Stimulated activated effector memory CD8-positive, alpha-beta T cell treated with anti-CD3 and anti-CD28 coated beads, Interleukin-12 subunit alpha, Interleukin-12 subunit beta, amount 100 ng/mL, for 72 hours (primary cell): ENCODE measurements around the gene GBGT1.

ENCODE experiments used
- ATAC-seq: fragments of 150-1000 bp; cut with Tn5 transposase; 2 replicates; pipeline ENCODE4 v1.10.0; 2021
- DNase-seq, 2 donors: peaks; one replicate each; pipeline ENCODE4 v3.0.0; 2021 to 2022; ENCODE audit warnings: low spot score in 2 of 2
- H3K27ac Mint-ChIP-seq: one replicate; pipeline ENCODE4 v1.8.0; 2022; ENCODE audit warnings: mild to moderate bottlenecking, mixed read lengths
- H3K36me3 Mint-ChIP-seq: one replicate; pipeline ENCODE4 v1.8.0; 2022; ENCODE audit warnings: mild to moderate bottlenecking, mixed read lengths
- H3K4me1 Mint-ChIP-seq: one replicate; pipeline ENCODE4 v1.8.0; 2022; ENCODE audit warnings: mixed read lengths
- H3K4me3 Mint-ChIP-seq: one replicate; pipeline ENCODE4 v1.8.0; 2022; ENCODE audit warnings: mild to moderate bottlenecking, mixed read lengths
- H3K9me3 Mint-ChIP-seq: one replicate; pipeline ENCODE4 v1.8.0; 2022; ENCODE audit warnings: mixed read lengths

GBGT1 gene

DNA sequence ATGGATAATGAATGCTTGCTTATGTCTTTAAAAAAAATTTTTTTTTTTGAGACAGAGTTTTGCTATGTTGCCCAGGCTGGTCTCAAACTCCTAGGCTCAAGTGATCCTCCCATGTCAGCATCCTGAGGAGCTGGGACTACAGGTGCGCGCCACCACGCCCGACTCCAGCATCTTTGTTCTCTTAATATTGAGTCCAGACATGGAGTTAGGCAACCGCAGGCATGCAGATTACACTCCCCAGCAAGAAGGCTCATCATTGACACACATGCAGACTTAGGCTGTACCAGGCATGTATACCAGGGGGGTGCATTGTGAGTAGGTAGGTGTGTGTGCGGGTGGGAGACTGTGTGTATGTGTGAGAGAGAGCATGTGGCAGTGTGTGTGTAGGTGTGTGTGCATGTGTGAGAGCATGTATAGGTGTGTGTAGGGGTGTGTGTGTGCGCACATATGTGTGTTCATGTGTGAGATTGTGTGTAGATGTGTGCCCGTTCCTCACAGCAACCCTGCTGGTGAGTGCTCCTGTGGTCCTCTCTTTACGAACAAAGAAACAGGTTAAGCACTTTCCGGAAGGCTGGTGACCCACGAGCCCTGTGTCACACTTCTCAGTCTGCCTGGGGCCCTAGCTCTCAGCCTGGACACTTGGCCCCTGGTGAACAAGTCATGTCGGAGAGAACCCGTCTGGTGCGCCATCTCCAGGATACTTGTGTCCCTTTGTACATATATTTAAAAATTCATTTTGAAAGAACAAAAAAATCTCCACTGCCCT, 39.2 kb upstream of the GBGT1 start:
- Mint-ChIP-seq H3K9me3 (no peaks in the 10 kb centered on the region), H3K36me3 (no peaks in the 10 kb centered on the region), H3K27ac (no peak overlapping the region), H3K4me1 (peaks cover 8% of the 10 kb centered on the region), H3K4me3 (no peak overlapping the region)
- ATAC-seq (no peak), DNase-seq (no peak)

DNA sequence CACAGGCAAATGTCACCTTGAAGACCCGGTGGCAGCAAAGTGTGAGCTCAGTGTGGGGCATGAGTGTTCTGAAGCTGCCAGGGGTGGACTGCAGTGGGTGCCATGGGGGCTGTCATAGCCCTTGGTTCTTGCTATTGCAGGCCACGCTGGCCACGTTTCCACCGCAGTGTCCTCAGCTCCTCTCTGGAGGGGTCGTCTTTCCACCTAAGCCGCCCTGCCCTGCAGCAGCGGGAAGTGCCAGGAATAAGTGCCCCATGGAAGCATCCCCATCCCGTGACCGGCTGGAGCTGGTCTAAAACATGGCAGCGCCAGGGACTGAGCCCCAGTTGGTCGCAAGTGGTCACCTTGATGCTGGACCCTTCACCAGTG, 38.4 kb upstream of the GBGT1 start:
- H3K9me3 Mint-ChIP-seq = no peaks in the 10 kb centered on the region
- no peak overlapping the region for H3K4me3 Mint-ChIP-seq
- no peak overlapping the region for H3K27ac Mint-ChIP-seq
- no peaks in the 10 kb centered on the region for H3K36me3 Mint-ChIP-seq
- DNase-seq (no peak), ATAC-seq (no peak)
- peaks cover 8% of the 10 kb centered on the region for H3K4me1 Mint-ChIP-seq

DNA sequence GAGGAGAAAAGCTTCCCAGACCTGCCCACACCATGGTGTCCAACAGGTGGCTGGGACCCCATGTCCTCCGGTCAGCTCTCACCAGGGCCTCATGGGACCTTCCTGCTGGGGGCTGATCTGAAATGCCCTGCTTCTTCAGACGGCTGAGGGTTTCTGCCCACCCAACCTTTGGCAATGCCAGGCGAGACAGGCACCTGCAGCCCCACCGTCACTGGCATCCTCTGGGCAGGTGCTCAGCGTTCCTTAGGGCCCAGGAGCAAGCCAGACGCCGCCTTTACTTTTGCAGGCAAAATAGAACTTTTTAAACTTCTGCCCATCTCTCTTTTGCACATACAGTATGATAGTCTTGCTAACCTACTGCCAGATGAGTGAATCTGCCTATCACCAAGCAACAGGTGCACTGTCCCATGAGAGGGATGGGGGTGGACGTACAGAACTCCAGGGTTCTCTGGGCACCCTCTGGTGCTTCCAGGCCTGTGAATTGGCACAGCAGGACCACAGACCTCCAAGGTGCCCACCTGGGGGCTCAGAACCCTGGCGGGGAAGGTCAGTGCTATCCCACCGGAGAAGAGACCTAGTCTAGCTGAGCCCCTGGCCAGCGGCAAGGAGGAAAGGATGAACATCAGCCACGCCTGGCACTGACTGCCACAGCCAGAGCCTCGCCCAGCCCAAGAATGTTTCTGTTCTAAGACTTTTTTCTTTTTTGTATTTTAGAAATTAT, 37.9 kb upstream of the GBGT1 start:
- Mint-ChIP-seq H3K9me3 (no peaks in the 10 kb centered on the region), H3K27ac (no peak overlapping the region), H3K4me1 (peaks cover 8% of the 10 kb centered on the region), H3K36me3 (no peaks in the 10 kb centered on the region), H3K4me3 (no peak overlapping the region)
- DNase-seq (no peak), ATAC-seq (no peak)

DNA sequence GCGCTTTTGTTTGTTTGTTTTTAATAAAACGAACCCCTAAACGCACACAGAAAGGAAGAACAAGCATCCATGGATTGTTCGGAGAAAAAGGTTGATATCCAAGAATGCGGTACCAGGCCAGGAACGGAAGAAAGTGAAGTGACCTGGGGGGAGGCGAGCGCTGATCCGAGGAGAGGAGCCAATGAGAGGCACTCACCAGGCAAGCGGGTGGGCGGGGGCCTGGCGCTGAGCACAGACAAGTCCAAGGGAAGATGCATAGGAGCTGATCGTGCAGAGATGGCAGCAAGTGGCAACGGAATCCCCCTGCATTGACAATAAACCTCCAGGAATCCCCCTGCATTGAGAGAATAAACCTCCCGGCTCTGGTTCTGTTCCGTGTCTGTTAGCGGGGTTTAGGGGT, 36.9 kb upstream of the GBGT1 start:
- ATAC-seq (no peak), DNase-seq (no peak)
- Mint-ChIP-seq H3K27ac (no peak overlapping the region), H3K36me3 (no peaks in the 10 kb centered on the region), H3K9me3 (no peaks in the 10 kb centered on the region), H3K4me3 (no peak overlapping the region), H3K4me1 (peaks cover 8% of the 10 kb centered on the region)

DNA sequence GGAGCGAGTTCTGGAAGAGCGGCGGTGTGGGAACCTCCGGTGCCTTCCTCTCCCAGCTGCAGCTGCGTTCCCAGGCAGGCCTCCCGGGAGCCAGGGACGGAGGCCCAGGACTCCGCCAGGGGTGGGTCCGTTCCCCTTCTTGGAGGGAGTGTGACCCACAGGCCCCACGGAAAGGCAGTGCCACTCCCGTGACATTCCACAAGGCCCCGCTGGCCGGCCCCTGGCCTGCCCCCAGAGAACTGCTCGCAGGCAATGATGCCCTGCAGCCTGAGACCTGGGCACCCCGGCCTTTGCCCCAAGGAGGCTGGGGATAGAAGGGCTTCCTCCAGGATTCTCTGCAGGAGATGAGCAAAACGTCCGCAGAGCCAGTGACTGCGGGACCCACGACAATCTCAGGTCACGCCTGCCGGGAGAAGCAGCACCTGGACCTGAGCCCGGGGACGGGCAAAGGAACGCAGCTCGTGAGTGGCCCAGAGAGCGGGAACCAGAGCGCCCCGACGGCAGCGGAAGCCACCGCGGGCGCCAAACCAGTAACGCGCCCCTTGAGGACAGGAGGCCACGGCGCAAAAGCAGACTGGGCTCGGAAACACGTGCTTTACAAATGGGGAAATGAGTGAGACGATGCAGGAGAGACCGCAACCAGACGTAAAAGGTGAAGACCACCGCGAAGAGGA, 36.1 kb upstream of the GBGT1 start:
- peak overlapping the region; percentile 61 for H3K27ac Mint-ChIP-seq
- ATAC-seq (peak; percentile 72), DNase-seq (no peak)
- peak overlapping the region; percentile 52 for H3K4me3 Mint-ChIP-seq
- H3K4me1 Mint-ChIP-seq = peaks cover 8% of the 10 kb centered on the region
- no peaks in the 10 kb centered on the region for H3K36me3 Mint-ChIP-seq
- no peaks in the 10 kb centered on the region for H3K9me3 Mint-ChIP-seq

DNA sequence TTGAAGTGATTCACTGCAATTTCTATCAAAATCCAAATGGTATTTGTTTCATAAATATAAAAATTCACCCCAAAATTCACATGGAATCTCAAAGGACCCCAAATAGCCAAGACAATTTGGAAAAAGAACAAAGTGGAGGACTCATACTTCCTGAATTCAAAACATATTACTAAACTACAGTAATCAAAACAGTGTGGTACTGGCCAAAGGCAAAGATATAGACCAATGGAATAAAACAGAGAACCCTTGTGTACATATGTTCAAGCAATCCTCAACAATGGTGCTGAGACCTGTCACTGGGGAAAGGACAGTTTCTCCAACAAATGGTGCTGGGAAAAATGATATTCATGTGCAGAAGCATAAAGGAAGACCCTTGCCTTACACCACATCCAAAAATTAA, 31.3 kb upstream of the GBGT1 start:
- ATAC-seq = no peak
- H3K27ac Mint-ChIP-seq = no peak overlapping the region
- no peaks in the 10 kb centered on the region for H3K36me3 Mint-ChIP-seq
- no peaks in the 10 kb centered on the region for H3K9me3 Mint-ChIP-seq
- no peak for DNase-seq
- no peak overlapping the region for H3K4me3 Mint-ChIP-seq
- H3K4me1 Mint-ChIP-seq = peaks cover 3% of the 10 kb centered on the region

DNA sequence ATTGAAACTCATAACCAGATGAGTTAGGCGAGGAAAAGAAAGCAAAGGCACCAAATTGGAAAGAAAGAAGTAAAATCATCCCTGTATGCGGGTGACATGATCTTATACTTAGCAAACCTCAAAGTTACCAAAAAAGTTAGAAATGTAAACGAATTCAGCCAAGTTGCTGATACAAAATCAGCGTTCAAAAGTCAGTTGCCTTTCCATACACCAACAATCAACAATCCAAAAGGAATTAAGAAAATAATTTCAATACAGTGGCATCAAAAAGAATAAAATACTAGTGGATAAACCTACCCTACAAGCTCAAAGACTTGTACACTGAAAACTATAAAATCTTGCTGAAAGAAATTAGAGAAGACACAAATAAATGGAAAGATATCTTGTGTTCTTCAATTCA, 30.9 kb upstream of the GBGT1 start:
- no peaks in the 10 kb centered on the region for H3K4me1 Mint-ChIP-seq
- no peaks in the 10 kb centered on the region for H3K36me3 Mint-ChIP-seq
- DNase-seq (no peak), ATAC-seq (no peak)
- no peaks in the 10 kb centered on the region for H3K9me3 Mint-ChIP-seq
- no peak overlapping the region for H3K4me3 Mint-ChIP-seq
- H3K27ac Mint-ChIP-seq = no peak overlapping the region

DNA sequence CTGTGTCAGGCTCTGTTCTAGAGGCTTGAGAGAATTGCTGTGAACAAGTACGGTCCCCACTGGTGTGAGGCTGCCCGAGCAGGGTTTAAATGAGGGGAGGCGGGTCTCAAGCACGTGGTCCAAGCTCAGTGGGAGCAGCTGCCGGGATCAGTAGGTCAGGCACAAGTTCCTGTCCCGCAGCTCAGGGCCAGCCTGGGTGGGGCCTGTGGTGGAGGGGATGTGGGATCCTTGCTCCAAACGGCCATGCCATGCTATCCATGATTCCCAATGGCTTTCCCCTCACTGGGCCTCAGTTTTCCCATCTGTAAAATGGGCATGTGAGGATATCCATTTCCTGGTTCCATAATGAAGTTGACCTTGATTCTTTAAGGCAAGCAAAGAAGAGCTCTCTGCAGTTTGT, 28.3 kb upstream of the GBGT1 start:
- DNase-seq (no peak), ATAC-seq (no peak)
- Mint-ChIP-seq H3K36me3 (no peaks in the 10 kb centered on the region), H3K4me3 (no peak overlapping the region), H3K4me1 (no peaks in the 10 kb centered on the region), H3K9me3 (no peaks in the 10 kb centered on the region), H3K27ac (no peak overlapping the region)

DNA sequence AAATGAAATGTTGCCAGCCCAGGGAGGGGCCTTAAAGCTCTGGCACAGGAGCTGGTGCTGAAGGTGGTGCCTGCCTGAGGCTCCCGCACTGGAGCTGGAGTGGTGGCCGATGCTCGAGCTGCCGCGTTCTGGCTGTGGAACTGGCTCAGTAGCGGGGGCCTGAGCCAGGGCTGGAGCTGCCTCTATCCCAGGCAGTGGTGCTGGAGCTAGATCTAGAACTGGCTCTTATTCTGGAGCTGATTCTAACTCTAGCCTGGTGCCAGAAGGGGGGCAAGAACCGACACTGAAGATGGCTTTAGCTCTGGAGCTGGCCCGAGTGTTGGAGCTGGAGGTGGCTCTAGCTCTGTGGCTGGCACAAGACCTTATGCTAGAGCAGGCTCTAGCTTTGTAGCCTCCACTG, 26.1 kb upstream of the GBGT1 start:
- H3K9me3 Mint-ChIP-seq = no peaks in the 10 kb centered on the region
- H3K27ac Mint-ChIP-seq = no peak overlapping the region
- H3K4me3 Mint-ChIP-seq = no peak overlapping the region
- peaks cover 12% of the 10 kb centered on the region for H3K4me1 Mint-ChIP-seq
- H3K36me3 Mint-ChIP-seq = no peaks in the 10 kb centered on the region
- no peak for ATAC-seq
- no peak for DNase-seq

DNA sequence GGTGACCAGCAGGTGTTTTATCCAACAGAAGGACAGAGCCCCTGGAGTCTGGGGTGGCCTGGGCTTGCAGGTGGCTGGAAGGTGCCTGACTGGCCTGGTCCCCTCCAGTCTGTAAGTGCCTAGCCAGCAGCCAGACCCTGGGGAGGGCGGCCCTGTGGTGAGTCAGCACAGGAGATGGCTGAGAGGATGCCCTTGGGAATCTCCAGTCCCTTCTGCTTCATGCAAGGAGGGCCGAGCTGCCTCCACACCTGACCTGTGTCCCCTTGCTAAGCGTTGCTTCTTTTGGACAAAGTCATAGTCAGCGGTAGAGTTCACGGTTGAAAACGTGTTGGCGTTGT, 25.1 kb upstream of the GBGT1 start:
- H3K4me1 Mint-ChIP-seq = peaks cover 15% of the 10 kb centered on the region
- DNase-seq = no peak
- no peaks in the 10 kb centered on the region for H3K9me3 Mint-ChIP-seq
- H3K36me3 Mint-ChIP-seq = no peaks in the 10 kb centered on the region
- H3K27ac Mint-ChIP-seq = no peak overlapping the region
- ATAC-seq = no peak
- no peak overlapping the region for H3K4me3 Mint-ChIP-seq

DNA sequence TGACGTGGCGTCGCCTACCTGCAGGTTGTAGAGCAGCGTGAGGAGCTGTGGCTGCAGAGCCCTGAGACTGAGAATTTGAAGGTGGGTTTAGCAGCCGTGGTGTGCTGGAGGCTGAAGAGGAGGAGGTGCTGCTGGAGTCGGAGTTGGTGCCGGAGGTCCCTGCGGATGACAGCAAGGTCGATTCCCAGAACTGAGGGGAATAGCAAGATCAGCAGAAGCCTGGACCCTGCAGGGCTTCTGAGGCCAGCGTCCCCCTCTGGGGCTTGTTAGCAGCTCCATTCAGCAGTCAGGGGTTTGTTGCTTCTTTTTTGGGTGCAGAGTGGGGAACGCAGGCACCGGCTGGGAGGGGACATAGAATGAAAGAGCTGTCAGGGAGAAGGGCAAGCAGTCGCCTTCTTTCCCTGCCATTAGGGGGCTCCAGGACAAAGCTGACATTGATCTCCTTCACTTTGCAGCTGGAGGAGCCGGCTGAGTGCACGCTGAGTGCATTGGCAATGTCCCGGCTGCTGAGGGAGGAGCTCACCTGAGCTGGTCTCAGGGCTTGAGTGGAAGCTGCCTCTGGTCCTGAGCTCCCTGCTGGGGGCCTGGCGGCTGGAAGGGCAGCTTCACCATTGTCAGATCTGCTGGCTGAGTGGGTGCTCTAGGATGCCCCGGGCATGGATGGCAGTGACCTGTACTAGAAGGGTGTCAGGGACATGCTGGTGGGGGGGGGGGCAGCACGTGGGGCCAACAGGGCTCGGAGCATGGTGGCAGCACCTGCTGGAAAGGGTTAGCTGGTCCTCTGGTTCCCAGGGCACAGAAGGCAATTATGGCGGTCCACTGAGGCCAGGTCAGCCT, 24.5 kb upstream of the GBGT1 start:
- H3K4me3 Mint-ChIP-seq = no peak overlapping the region
- no peaks in the 10 kb centered on the region for H3K36me3 Mint-ChIP-seq
- peaks cover 20% of the 10 kb centered on the region for H3K4me1 Mint-ChIP-seq
- H3K9me3 Mint-ChIP-seq = no peaks in the 10 kb centered on the region
- no peak overlapping the region for H3K27ac Mint-ChIP-seq
- ATAC-seq (no peak), DNase-seq (no peak)

DNA sequence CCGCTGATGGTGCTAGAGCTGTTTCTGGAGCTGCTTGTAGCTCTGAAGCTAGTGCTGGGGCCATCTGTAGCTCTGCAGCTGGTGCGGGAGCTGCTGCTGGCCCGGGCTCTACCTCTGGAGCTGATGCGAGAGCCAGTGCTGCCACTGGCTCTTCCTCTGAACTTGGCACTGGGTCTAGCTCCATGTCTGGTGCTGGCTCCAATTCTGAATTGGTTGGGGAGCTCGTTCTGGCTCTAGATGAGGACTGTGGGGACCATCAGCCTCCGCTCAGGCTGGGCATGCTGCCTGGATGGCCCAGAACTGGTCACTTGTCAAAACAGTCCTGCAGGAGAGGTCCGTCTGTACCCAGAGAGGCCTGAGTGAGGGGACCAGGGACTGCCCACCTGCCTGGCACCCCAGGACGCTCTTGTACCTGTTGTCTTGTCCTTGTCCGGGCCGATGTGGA, 23.9 kb upstream of the GBGT1 start:
- no peak overlapping the region for H3K4me3 Mint-ChIP-seq
- no peak for ATAC-seq
- H3K4me1 Mint-ChIP-seq = peaks cover 26% of the 10 kb centered on the region

DNA sequence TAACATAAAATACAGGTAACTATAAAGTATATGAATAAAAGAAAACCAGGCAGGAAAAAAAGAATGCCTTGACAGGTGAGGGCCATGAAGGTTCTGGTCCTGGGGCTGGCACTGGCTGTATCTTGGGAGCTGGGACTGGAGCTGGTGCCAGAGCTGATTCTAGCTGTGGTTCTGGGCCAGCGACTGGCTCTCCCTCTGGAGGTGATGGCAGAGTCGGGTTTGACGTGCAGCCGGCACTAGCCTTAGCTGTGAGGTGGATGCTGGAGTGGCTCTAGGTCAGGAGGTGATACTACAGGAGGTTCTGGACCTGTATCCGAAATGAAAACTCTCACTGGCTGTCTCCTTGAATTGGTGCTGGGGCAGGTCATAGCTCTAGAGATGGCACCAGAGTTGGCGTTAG, 23.0 kb upstream of the GBGT1 start:
- no peaks in the 10 kb centered on the region for H3K9me3 Mint-ChIP-seq
- H3K4me1 Mint-ChIP-seq = peaks cover 28% of the 10 kb centered on the region
- no peak for DNase-seq
- no peaks in the 10 kb centered on the region for H3K36me3 Mint-ChIP-seq
- H3K27ac Mint-ChIP-seq = no peak overlapping the region
- no peak overlapping the region for H3K4me3 Mint-ChIP-seq
- no peak for ATAC-seq

More for the DNA sequence above, 23.9 kb upstream of the GBGT1 start:
- Mint-ChIP-seq H3K9me3 (no peaks in the 10 kb centered on the region), H3K36me3 (no peaks in the 10 kb centered on the region), H3K27ac (no peak overlapping the region)
- no peak for DNase-seq

DNA sequence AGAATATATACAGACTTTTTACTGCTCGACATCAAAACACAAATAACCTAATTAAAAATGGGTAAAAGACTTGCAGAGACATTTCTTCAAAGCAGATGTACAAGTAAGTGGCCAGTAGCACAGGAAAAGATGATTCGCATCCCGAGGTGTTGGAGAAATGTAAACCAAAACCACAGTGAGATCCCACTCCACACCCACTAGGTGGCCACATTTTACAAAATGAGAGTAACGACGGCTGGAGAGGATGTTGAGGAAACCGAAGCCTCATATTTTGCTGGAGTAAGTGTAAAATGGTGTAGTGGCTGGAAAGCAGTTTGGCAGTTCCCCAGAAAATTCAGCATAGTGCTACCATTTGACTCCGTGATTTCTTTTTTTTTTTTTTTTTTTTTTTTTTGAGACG, 21.3 kb upstream of the GBGT1 start:
- no peak overlapping the region for H3K27ac Mint-ChIP-seq

DNA sequence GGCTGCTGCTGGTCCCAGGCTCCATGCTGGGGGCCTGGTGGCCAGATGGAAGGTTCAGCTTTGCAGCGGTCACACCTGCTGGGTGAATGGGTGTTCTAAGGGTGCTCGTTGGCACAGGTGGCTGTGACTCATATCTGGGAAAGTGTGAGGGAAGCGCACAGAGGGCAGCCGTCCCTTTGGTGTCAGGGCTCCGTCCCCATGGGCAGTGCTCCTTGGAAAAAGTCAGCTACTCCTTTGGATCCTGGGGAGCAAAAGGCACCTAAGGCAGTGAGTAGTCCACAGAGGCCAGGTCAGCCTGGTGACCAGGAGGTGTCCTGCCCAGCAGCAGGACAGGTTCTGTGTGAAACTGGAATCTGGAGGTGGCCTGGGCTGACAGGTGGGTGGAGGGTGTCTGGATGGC, 18.4 kb upstream of the GBGT1 start:
- H3K27ac Mint-ChIP-seq = no peak overlapping the region
- no peak for ATAC-seq
- H3K9me3 Mint-ChIP-seq = no peaks in the 10 kb centered on the region
- DNase-seq = no peak
- peaks cover 28% of the 10 kb centered on the region for H3K4me1 Mint-ChIP-seq
- no peaks in the 10 kb centered on the region for H3K36me3 Mint-ChIP-seq
- H3K4me3 Mint-ChIP-seq = no peak overlapping the region

More for the DNA sequence above, 21.3 kb upstream of the GBGT1 start:
- Mint-ChIP-seq H3K4me1 (peaks cover 28% of the 10 kb centered on the region), H3K36me3 (no peaks in the 10 kb centered on the region), H3K4me3 (no peak overlapping the region), H3K9me3 (no peaks in the 10 kb centered on the region)
- ATAC-seq (peak; percentile 74), DNase-seq (peak; percentile 17 to 67)
